ENCODE results near the gene ZNF587B. TPM values are rescaled to one million over a fixed set of nuclear protein-coding genes. Genes with fewer than 3 reads are reported as not detected.
"Not testable (repeated sequence)": the region's sequence is repeated elsewhere in the genome, so short reads cannot be mapped to it uniquely, and the experiment has no call there.

ZNF587B gene
- total RNA-seq, 1 donor, result 24.2 TPM

- Histone ChIP-seq H3K9me3 (ENCODE audit: low read depth, low read length) (no peaks in the 10 kb centered on the region), H3K27me3 (ENCODE audit: insufficient read depth, low read length) (no peaks in the 10 kb centered on the region), H3K4me1 (ENCODE audit: insufficient read depth, low read length) (peaks cover 6% of the 10 kb centered on the region), H4K20me1 (ENCODE audit: insufficient read depth, low read length) (no peaks in the 10 kb centered on the region), H3K27ac (ENCODE audit: low read depth, low read length) (peak overlapping the region; percentile 76), H3K36me3 (ENCODE audit: insufficient read depth, low read length) (peaks cover 11% of the 10 kb centered on the region), H3K79me2 (ENCODE audit: insufficient read depth, low read length) (peaks cover 32% of the 10 kb centered on the region), H3K4me3 (ENCODE audit: insufficient read depth, low read length) (peak overlapping the region; percentile 85), H2AFZ (ENCODE audit: low read length) (peak overlapping the region; percentile 84), H3K4me2 (ENCODE audit: insufficient read depth, low read length) (peak overlapping the region; percentile 92)
- no peak for DNase-seq (ENCODE audit: insufficient read length, low spot score, missing footprints)
- no peak for TF ChIP-seq CTCF (IDR thresholded peaks at IDR 0.05; ENCODE audit: extremely low read depth, low read depth, low read length)
Measured at GRCh38 chr19:57803265-57803593, 26.9 kb upstream of the ZNF587B start.

- Histone ChIP-seq H3K4me3 (ENCODE audit: insufficient read depth, low read length) (peak overlapping the region; percentile 85), H3K27me3 (ENCODE audit: insufficient read depth, low read length) (no peaks in the 10 kb centered on the region), H3K4me1 (ENCODE audit: insufficient read depth, low read length) (peaks cover 6% of the 10 kb centered on the region), H2AFZ (ENCODE audit: low read length) (peak overlapping the region; percentile 84), H3K79me2 (ENCODE audit: insufficient read depth, low read length) (peaks cover 35% of the 10 kb centered on the region), H3K9me3 (ENCODE audit: low read depth, low read length) (no peaks in the 10 kb centered on the region), H3K4me2 (ENCODE audit: insufficient read depth, low read length) (peak overlapping the region; percentile 92), H3K36me3 (ENCODE audit: insufficient read depth, low read length) (peaks cover 15% of the 10 kb centered on the region), H3K27ac (ENCODE audit: low read depth, low read length) (peak overlapping the region; percentile 76), H4K20me1 (ENCODE audit: insufficient read depth, low read length) (no peaks in the 10 kb centered on the region)
- peak; percentile 76 for DNase-seq (ENCODE audit: insufficient read length, low spot score, missing footprints)
- TF ChIP-seq CTCF (IDR thresholded peaks at IDR 0.05; ENCODE audit: extremely low read depth, low read depth, low read length), result no peak
Measured at GRCh38 chr19:57803594-57804325, 26.3 kb upstream of the ZNF587B start.

GRCh38 chr19:57807541-57807940 lies 22.6 kb upstream of the ZNF587B start:
- H3K4me3 ChIP-seq (ENCODE audit: insufficient read depth, low read length), result no peak overlapping the region
- peaks cover 29% of the 10 kb centered on the region for H3K79me2 ChIP-seq (ENCODE audit: insufficient read depth, low read length)
- DNase-seq (ENCODE audit: insufficient read length, low spot score, missing footprints), result no peak
- no peak for TF ChIP-seq CTCF (IDR thresholded peaks at IDR 0.05; ENCODE audit: extremely low read depth, low read depth, low read length)
- no peaks in the 10 kb centered on the region for H3K27me3 ChIP-seq (ENCODE audit: insufficient read depth, low read length)
- no peaks in the 10 kb centered on the region for H3K9me3 ChIP-seq (ENCODE audit: low read depth, low read length)
- H3K4me2 ChIP-seq (ENCODE audit: insufficient read depth, low read length), result no peak overlapping the region
- H3K27ac ChIP-seq (ENCODE audit: low read depth, low read length), result no peak overlapping the region
- H4K20me1 ChIP-seq (ENCODE audit: insufficient read depth, low read length), result no peaks in the 10 kb centered on the region
- H3K4me1 ChIP-seq (ENCODE audit: insufficient read depth, low read length), result peaks cover 6% of the 10 kb centered on the region
- no peak overlapping the region for H2AFZ ChIP-seq (ENCODE audit: low read length)
- H3K36me3 ChIP-seq (ENCODE audit: insufficient read depth, low read length), result peaks cover 22% of the 10 kb centered on the region

GRCh38 chr19:57810410-57811295 lies 19.4 kb upstream of the ZNF587B start:
- H3K27me3 ChIP-seq (ENCODE audit: insufficient read depth, low read length); H4K20me1 ChIP-seq (ENCODE audit: insufficient read depth, low read length); H2AFZ ChIP-seq (ENCODE audit: low read length); H3K27ac ChIP-seq (ENCODE audit: low read depth, low read length); H3K9me3 ChIP-seq (ENCODE audit: low read depth, low read length); H3K4me3 ChIP-seq (ENCODE audit: insufficient read depth, low read length); H3K4me2 ChIP-seq (ENCODE audit: insufficient read depth, low read length); H3K4me1 ChIP-seq (ENCODE audit: insufficient read depth, low read length); DNase-seq (ENCODE audit: insufficient read length, low spot score, missing footprints): not testable (repeated sequence)
- H3K36me3 ChIP-seq (ENCODE audit: insufficient read depth, low read length), result peaks cover 22% of the 10 kb centered on the region
- peaks cover 41% of the 10 kb centered on the region for H3K79me2 ChIP-seq (ENCODE audit: insufficient read depth, low read length)

All from osteoblast (primary cell).